Left cardiac atrium (tissue), 4 donors: ENCODE measurements around the gene CLDND2. TPM values are rescaled to one million over a fixed set of nuclear protein-coding genes. Genes with fewer than 3 reads are reported as not detected.
A peak's percentile ranks its signal among the peaks of the same experiment; 100 is the strongest.

Source experiments
- ATAC-seq, 2 donors: fragments of 200-7000 bp; cut with Tn5 transposase; one replicate each; pipeline ENCODE4 v1.9.1; 2020; ENCODE audit warnings: mild to moderate bottlenecking in 2 of 2, moderate library complexity in 2 of 2
- DNase-seq: peaks from one replicate; pipeline ENCODE4 v3.0.0-alpha.2; 2020
- intact Hi-C, 2 donors: fragments of 100-400 bp; cut with DNase I; formaldehyde crosslinking; loops; one replicate each; pipeline versions ENCODE4 v1.14.1 to v1.15.1; 2022 to 2023
- total RNA-seq, 2 donors: library from RNA; stranded (reverse); fragmentation: NEBNext Ultra II Directional; extraction: Animal tissue kit (Norgen Biotek cat#: 25700); gene quantifications; one replicate each; pipeline ENCODE4 v1.2.1, GENCODE V29; 2021
- donor health status: DM: no; HTN: yes; CAD: no.
- donor health status: DM: no; HTN: yes; CAD: no; lungs with severe emphysema.
- donor health status: DM: yes; HTN: yes; CAD: no.
- donor health status: Dilated cardiomyopathy.

Gene CLDND2
- total RNA-seq, 2 donors from 2014 or later: 1.3 to 2.5 TPM

- peak; percentile 96 to 98 for ATAC-seq
- DNase-seq: peak; percentile 99
- intact Hi-C loops: loop anchor here (2.0 to 10.0 kb wide), 4 partner anchors 27 to 317 kb away; partner anchors contain the start of genes C19orf84 (in 1 of the 2) and ETFB (in 1 of the 2)
Observed at GRCh38 chr19:51339687-51340656, 28.8 kb downstream of the CLDND2 start.

- intact Hi-C loops: loop anchor here (2.0 to 10.0 kb wide), 3 partner anchors 28 to 318 kb away; partner anchors contain the start of gene ETFB (in 1 of the 2)
- ATAC-seq: no peak
- DNase-seq: no peak
Observed at GRCh38 chr19:51339313-51339686, 29.5 kb downstream of the CLDND2 start.

GRCh38 chr19:51338563-51339312 is 30.1 kb downstream of the CLDND2 start:
- intact Hi-C loops: loop anchor here (2.0 to 10.0 kb wide), 3 partner anchors 28 to 318 kb away; partner anchors contain the start of gene ETFB (in 1 of the 2)
- DNase-seq: peak; percentile 90
- ATAC-seq: peak; percentile 72 to 82

GRCh38 chr19:51337861-51338562 is 30.8 kb downstream of the CLDND2 start:
- no peak for ATAC-seq
- DNase-seq: peak; percentile 18
- intact Hi-C loops: loop anchor here (2.0 to 10.0 kb wide), 3 partner anchors 29 to 319 kb away; partner anchors contain the start of gene ETFB (in 1 of the 2)

GRCh38 chr19:51337141-51337860 is 31.5 kb downstream of the CLDND2 start:
- no peak for ATAC-seq
- DNase-seq: peak; percentile 24
- intact Hi-C loops: loop anchor here in 1 of 2 donors (10.0 kb wide), 1 partner anchor 68 kb away; no protein-coding TSS in a partner anchor

- DNase-seq: no peak
- no peak for ATAC-seq
- intact Hi-C loops: loop anchor here in 1 of 2 donors (10.0 kb wide), 1 partner anchor 71 kb away; no protein-coding TSS in a partner anchor
Observed at GRCh38 chr19:51333836-51334460, 34.9 kb downstream of the CLDND2 start.

GRCh38 chr19:51331716-51332115 is 37.1 kb downstream of the CLDND2 start:
- DNase-seq (no peak), ATAC-seq (no peak)
- intact Hi-C loops: loop anchor here in 1 of 2 donors (10.0 kb wide), 1 partner anchor 73 kb away; no protein-coding TSS in a partner anchor

GRCh38 chr19:51331193-51331592 is 37.6 kb downstream of the CLDND2 start:
- DNase-seq (no peak), ATAC-seq (no peak)
- intact Hi-C loops: loop anchor here in 1 of 2 donors (10.0 kb wide), 1 partner anchor 74 kb away; no protein-coding TSS in a partner anchor

GRCh38 chr19:51330366-51330765 is 38.4 kb downstream of the CLDND2 start:
- DNase-seq (no peak), ATAC-seq (no peak)
- intact Hi-C loops: loop anchor here in 1 of 2 donors (10.0 kb wide), 1 partner anchor 74 kb away; no protein-coding TSS in a partner anchor

- intact Hi-C loops: no loop called here
- DNase-seq (no peak), ATAC-seq (no peak)
Observed at GRCh38 chr19:51329411-51329810, 39.4 kb downstream of the CLDND2 start.

GRCh38 chr19:51327066-51328001 is 41.5 kb downstream of the CLDND2 start:
- intact Hi-C loops: no loop called here

GRCh38 chr19:51326216-51327065 is 42.4 kb downstream of the CLDND2 start:
- intact Hi-C loops: no loop called here
- DNase-seq (no peak), ATAC-seq (no peak)

More at GRCh38 chr19:51327066-51328001, 41.5 kb downstream of the CLDND2 start:
- DNase-seq: peak; percentile 64
- peak; percentile 63 to 78 for ATAC-seq

GRCh38 chr19:51325161-51325976 is 43.4 kb downstream of the CLDND2 start:
- intact Hi-C loops: no loop called here
- ATAC-seq (no peak), DNase-seq (no peak)

GRCh38 chr19:51324167-51324481 is 44.7 kb downstream of the CLDND2 start:
- no peak for DNase-seq

More at GRCh38 chr19:51324167-51324481, 44.7 kb downstream of the CLDND2 start:
- intact Hi-C loops: no loop called here
- no peak for ATAC-seq
